Loucy (cell line): Measurements from ENCODE around the gene CFHR4.

Experiments
- EZH2phosphoT487 ChIP-seq: fragments of 200-600 bp; IDR thresholded peaks from 2 replicates; pipeline ENCODE4 v1.6.1; 2018; ENCODE audit warnings: antibody characterized with exemption, mild to moderate bottlenecking, moderate library complexity, borderline replicate concordance
- TF ChIP-seq, protein P1 (sequence below): fragments of 200-600 bp; sonication (generic); conservative IDR thresholded peaks from 2 replicates; pipeline ENCODE4 v1.5.1; 2014; ENCODE audit warnings: mild to moderate bottlenecking, antibody characterized with exemption, low read length

DNA sequence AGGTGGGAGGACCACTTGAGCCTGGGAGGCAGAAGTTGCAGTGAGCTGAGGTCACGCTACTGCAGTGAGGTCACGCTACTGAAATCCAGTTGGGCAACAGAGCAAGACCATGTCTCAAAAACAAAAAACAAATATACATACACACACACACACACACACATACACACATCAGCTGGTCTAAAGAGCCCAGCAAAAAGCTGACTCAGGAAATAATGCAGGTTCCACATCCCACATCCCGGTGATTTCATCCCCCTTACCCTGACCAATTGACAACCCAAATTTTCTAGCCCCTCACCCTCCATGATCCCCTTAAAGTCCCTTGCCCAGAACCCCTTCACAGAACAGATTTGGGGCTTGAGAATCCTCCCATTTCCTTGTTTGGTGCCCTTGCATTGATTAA, 11.9 kb upstream of the CFHR4 start:
- TF ChIP-seq, protein P1, sequence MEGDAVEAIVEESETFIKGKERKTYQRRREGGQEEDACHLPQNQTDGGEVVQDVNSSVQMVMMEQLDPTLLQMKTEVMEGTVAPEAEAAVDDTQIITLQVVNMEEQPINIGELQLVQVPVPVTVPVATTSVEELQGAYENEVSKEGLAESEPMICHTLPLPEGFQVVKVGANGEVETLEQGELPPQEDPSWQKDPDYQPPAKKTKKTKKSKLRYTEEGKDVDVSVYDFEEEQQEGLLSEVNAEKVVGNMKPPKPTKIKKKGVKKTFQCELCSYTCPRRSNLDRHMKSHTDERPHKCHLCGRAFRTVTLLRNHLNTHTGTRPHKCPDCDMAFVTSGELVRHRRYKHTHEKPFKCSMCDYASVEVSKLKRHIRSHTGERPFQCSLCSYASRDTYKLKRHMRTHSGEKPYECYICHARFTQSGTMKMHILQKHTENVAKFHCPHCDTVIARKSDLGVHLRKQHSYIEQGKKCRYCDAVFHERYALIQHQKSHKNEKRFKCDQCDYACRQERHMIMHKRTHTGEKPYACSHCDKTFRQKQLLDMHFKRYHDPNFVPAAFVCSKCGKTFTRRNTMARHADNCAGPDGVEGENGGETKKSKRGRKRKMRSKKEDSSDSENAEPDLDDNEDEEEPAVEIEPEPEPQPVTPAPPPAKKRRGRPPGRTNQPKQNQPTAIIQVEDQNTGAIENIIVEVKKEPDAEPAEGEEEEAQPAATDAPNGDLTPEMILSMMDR: no peak
- TF ChIP-seq EZH2phosphoT487: no peak
